ENCODE data around the gene TBK1.
"Not testable (repeated sequence)": the region's sequence is repeated elsewhere in the genome, so short reads cannot be mapped to it uniquely, and the experiment has no call there.

TBK1 gene

GRCh38 chr12:64494998-64495729, 43.2 kb downstream of the TBK1 start:
- DNase-seq (ENCODE audit: insufficient read length, low spot score) (no peak), FAIRE-seq (no peak)

GRCh38 chr12:64496839-64497400, 45.0 kb downstream of the TBK1 start:
- DNase-seq (ENCODE audit: insufficient read length, low spot score): no peak
- FAIRE-seq: no peak

GRCh38 chr12:64497484-64497883, 45.6 kb downstream of the TBK1 start:
- no peak for FAIRE-seq
- no peak for DNase-seq (ENCODE audit: insufficient read length, low spot score)

- no peak for DNase-seq (ENCODE audit: insufficient read length, low spot score)
- no peak for FAIRE-seq
These were observed 46.0 kb downstream of the TBK1 start for GRCh38 chr12:64497903-64498302.

GRCh38 chr12:64500394-64500793, 48.5 kb downstream of the TBK1 start:
- DNase-seq (ENCODE audit: insufficient read length, low spot score): no peak

GRCh38 chr12:64501486-64501885, 49.6 kb downstream of the TBK1 start:
- no peak for DNase-seq (ENCODE audit: insufficient read length, low spot score)
- FAIRE-seq: no peak

More at GRCh38 chr12:64500394-64500793, 48.5 kb downstream of the TBK1 start:
- no peak for FAIRE-seq

- DNase-seq (ENCODE audit: insufficient read length, low spot score): no peak
- no peak for FAIRE-seq
These were observed 55.0 kb downstream of the TBK1 start for GRCh38 chr12:64506955-64507354.

GRCh38 chr12:64510667-64511066, 58.7 kb downstream of the TBK1 start:
- DNase-seq (ENCODE audit: insufficient read length, low spot score): no peak

GRCh38 chr12:64518396-64518795, 66.5 kb downstream of the TBK1 start:
- DNase-seq (ENCODE audit: insufficient read length, low spot score): no peak
- no peak for FAIRE-seq

More at GRCh38 chr12:64510667-64511066, 58.7 kb downstream of the TBK1 start:
- no peak for FAIRE-seq

- DNase-seq (ENCODE audit: insufficient read length, low spot score) (no peak), FAIRE-seq (no peak)
These were observed 69.9 kb downstream of the TBK1 start for GRCh38 chr12:64521833-64522232.

GRCh38 chr12:64522316-64522715, 70.4 kb downstream of the TBK1 start:
- FAIRE-seq (no peak), DNase-seq (ENCODE audit: insufficient read length, low spot score) (no peak)

GRCh38 chr12:64522807-64523206, 70.9 kb downstream of the TBK1 start:
- DNase-seq (ENCODE audit: insufficient read length, low spot score) (no peak), FAIRE-seq (no peak)

GRCh38 chr12:64523565-64524444, 71.9 kb downstream of the TBK1 start:
- not testable (repeated sequence) for FAIRE-seq; DNase-seq (ENCODE audit: insufficient read length, low spot score)

GRCh38 chr12:64525461-64526160, 73.7 kb downstream of the TBK1 start:
- DNase-seq (ENCODE audit: insufficient read length, low spot score) (no peak), FAIRE-seq (no peak)

- FAIRE-seq (no peak), DNase-seq (ENCODE audit: insufficient read length, low spot score) (no peak)
These were observed 74.9 kb downstream of the TBK1 start for GRCh38 chr12:64526859-64527258.

- FAIRE-seq: no peak
- DNase-seq (ENCODE audit: insufficient read length, low spot score): no peak
These were observed 76.7 kb downstream of the TBK1 start for GRCh38 chr12:64528616-64529015.

- FAIRE-seq: no peak
These were observed 78.6 kb downstream of the TBK1 start for GRCh38 chr12:64530566-64530965.

GRCh38 chr12:64531665-64532334, 79.9 kb downstream of the TBK1 start:
- FAIRE-seq: no peak
- DNase-seq (ENCODE audit: insufficient read length, low spot score): no peak

More at GRCh38 chr12:64530566-64530965, 78.6 kb downstream of the TBK1 start:
- DNase-seq (ENCODE audit: insufficient read length, low spot score): no peak

GRCh38 chr12:64532734-64533351, 80.9 kb downstream of the TBK1 start:
- FAIRE-seq: no peak
- DNase-seq (ENCODE audit: insufficient read length, low spot score): no peak

GRCh38 chr12:64534672-64535199, 82.8 kb downstream of the TBK1 start:
- no peak for DNase-seq (ENCODE audit: insufficient read length, low spot score)
- no peak for FAIRE-seq
